Keratinocyte (primary cell): Measurements from ENCODE around the gene NXN. TPM values are rescaled to one million over a fixed set of nuclear protein-coding genes. Genes with fewer than 3 reads are reported as not detected.
"Not testable (repeated sequence)": the region's sequence is repeated elsewhere in the genome, so short reads cannot be mapped to it uniquely, and the experiment has no call there.

Experiments used
- DNase-seq: peaks from one replicate; pipeline ENCODE4 v3.0.0-alpha.2; 2011; ENCODE audit warnings: low read depth, missing footprints, low spot score
- FAIRE-seq: peaks from 2 replicates; lab custom pipeline; 2011; peaks lifted over from hg19 to GRCh38; lab: Jason Lieb, UNC
- H2AFZ ChIP-seq: 2 replicates; pipeline ENCODE4 v1.6.0; 2012; ENCODE audit warnings: low read length, control low read depth, inconsistent platforms; ENCODE audit not compliant: control insufficient read depth
- H3K27ac ChIP-seq: 2 replicates; pipeline ENCODE4 v1.5.1; 2011; ENCODE audit warnings: low read length; ENCODE audit not compliant: control insufficient read depth, insufficient read depth
- H3K27me3 ChIP-seq: 3 replicates; pipeline ENCODE4 v1.6.0; 2011; ENCODE audit warnings: low read length; ENCODE audit not compliant: control insufficient read depth, insufficient read depth; ENCODE audit errors: extremely low read depth
- H3K36me3 ChIP-seq, 2 experiments: 2 replicates in 1 of 2; 3 replicates in 1 of 2; pipeline ENCODE4 v1.5.1; 2011; ENCODE audit warnings: low read length in 2 of 2, mild to moderate bottlenecking in 1 of 2; ENCODE audit not compliant: control insufficient read depth in 2 of 2, insufficient read depth in 2 of 2; ENCODE audit errors: extremely low read depth in 1 of 2
- H3K4me1 ChIP-seq: 3 replicates; pipeline ENCODE4 v1.5.1; 2011; ENCODE audit warnings: low read length; ENCODE audit not compliant: control insufficient read depth, insufficient read depth; ENCODE audit errors: extremely low read depth
- H3K4me2 ChIP-seq: 3 replicates; pipeline ENCODE4 v1.6.0; 2011; ENCODE audit warnings: low read depth, low read length; ENCODE audit not compliant: control insufficient read depth, insufficient read depth; ENCODE audit errors: extremely low read depth
- H3K4me3 ChIP-seq, 3 experiments: fragments of 200-600 bp in 1 of 3; sonication (generic) in 1 of 3; 2 replicates in 2 of 3; 3 replicates in 1 of 3; pipeline ENCODE4 v1.5.1; 2011 to 2016; ENCODE audit warnings: low read length in 3 of 3, mild to moderate bottlenecking in 3 of 3, control low read depth in 2 of 3, inconsistent platforms in 1 of 3, low read depth in 1 of 3, mixed read lengths in 1 of 3, mixed run types in 1 of 3, moderate library complexity in 1 of 3; ENCODE audit not compliant: control insufficient read depth in 2 of 3, insufficient read depth in 2 of 3; ENCODE audit errors: extremely low read depth in 1 of 3
- H3K79me2 ChIP-seq: 2 replicates; pipeline ENCODE4 v1.6.0; 2012; ENCODE audit warnings: low read length; ENCODE audit not compliant: control insufficient read depth, insufficient read depth
- H3K9ac ChIP-seq: 3 replicates; pipeline ENCODE4 v1.6.0; 2011; ENCODE audit warnings: low read length; ENCODE audit not compliant: control insufficient read depth, insufficient read depth; ENCODE audit errors: extremely low read depth
- H3K9me1 ChIP-seq: 3 replicates; pipeline ENCODE4 v1.6.0; 2011; ENCODE audit warnings: low read length; ENCODE audit not compliant: control insufficient read depth, insufficient read depth; ENCODE audit errors: extremely low read depth
- H3K9me3 ChIP-seq: 2 replicates; pipeline ENCODE4 v1.5.1; 2012; ENCODE audit warnings: low read depth, low read length; ENCODE audit not compliant: control insufficient read depth
- H4K20me1 ChIP-seq: 3 replicates; pipeline ENCODE4 v1.6.0; 2011; ENCODE audit warnings: low read length; ENCODE audit not compliant: control insufficient read depth, insufficient read depth; ENCODE audit errors: extremely low read depth
- CTCF ChIP-seq, 3 experiments: IDR thresholded peaks in 1 of 3; conservative IDR thresholded peaks in 1 of 3; optimal IDR thresholded peaks in 1 of 3; 2 replicates in 2 of 3; 3 replicates in 1 of 3; pipeline versions ENCODE3 to v1.5.1; 2011; ENCODE audit warnings: low read length in 3 of 3, mild to moderate bottlenecking in 3 of 3, moderate library complexity in 2 of 3, control low read depth in 1 of 3, inconsistent platforms in 1 of 3; ENCODE audit not compliant: insufficient read depth in 2 of 3; ENCODE audit errors: extremely low read depth in 1 of 3
- EZH2 ChIP-seq: IDR thresholded peaks from one replicate; pipeline ENCODE4 v1.6.1; 2012; ENCODE audit warnings: inconsistent platforms, mild to moderate bottlenecking, low read length, moderate library complexity
- dilution Hi-C: fragments of 300-500 bp; cut with MboI; formaldehyde crosslinking; loops from one replicate; pipeline ENCODE4 v1.7.0; 2020; ENCODE audit warnings: low sequenced_read_pairs; ENCODE audit not compliant: extremely low pct_ligation_motif_present
- polyA plus RNA-seq, 5 experiments: library from polyadenylated mRNA; depleted of rRNA in 3 of 5; stranded (reverse) in 3 of 5; stranded (forward) in 1 of 5; unstranded in 1 of 5; fragments of >200 nt; gene quantifications; 1 replicate in 1 of 5; 2 replicates in 3 of 5; 3 replicates in 1 of 5; pipeline versions ENCODE4 v1.2.1 to v1.2.3, GENCODE V29; 2011 to 2012; ENCODE audit warnings: missing spikeins in 2 of 5, low read depth in 1 of 5, low replicate concordance in 1 of 5

NXN gene
- polyA plus RNA-seq, 1 donor (not counting 4 experiments of a cell fraction or from before 2014, with no cell fraction given), result 94.4 TPM

DNA sequence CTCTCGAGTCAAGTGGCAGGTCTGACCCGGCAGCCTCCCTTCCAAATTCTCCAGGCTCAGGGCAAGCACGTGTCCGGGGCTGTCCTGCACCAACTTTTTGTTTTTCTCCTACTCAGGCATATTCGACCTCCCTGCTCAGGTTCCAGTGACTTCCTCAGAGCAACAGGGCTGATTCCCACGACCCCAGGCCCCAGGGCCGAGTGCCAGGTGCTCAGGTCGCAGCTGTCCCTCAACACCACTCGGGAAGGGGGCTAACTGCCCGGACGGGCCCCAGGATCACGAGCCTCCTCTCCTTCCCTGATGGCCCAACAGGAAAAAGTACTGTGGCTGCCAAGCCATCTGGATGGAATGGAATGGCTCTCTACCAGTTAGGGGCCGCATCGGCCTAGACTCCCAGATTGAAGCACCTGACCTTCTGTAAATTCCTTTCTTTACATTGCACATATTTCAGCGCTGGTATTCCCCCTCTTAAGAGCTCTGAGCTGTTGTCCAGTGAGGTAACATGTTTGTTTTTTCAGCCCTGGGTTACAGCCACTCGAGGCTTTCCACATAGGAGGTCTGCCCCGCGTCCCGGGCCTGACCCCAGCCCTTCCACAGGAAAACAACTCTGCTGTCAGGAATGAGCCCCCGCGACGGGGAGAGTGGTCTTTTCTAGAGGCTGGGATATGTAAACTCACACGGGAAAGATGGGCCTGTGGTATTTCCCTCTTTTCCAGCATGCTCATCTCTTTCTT is 25.0 kb downstream of the NXN start:
- H3K4me2 ChIP-seq, result no peak overlapping the region
- H3K9ac ChIP-seq, result no peak overlapping the region
- H3K9me3 ChIP-seq, result no peaks in the 10 kb centered on the region
- H3K27me3 ChIP-seq, result no peaks in the 10 kb centered on the region
- dilution Hi-C loops, result no loop called here
- no peak overlapping the region for H3K4me3 ChIP-seq
- no peak overlapping the region for H3K27ac ChIP-seq
- H4K20me1 ChIP-seq, result peaks cover 37% of the 10 kb centered on the region
- no peak for TF ChIP-seq EZH2
- no peak for TF ChIP-seq CTCF (optimal IDR thresholded peaks at IDR 0.05 in 1 of 3, IDR thresholded peaks at IDR 0.05 in 1 of 3, conservative IDR thresholded peaks at IDR 0.05 in 1 of 3; ENCODE audit: extremely low read depth in 1 of 3, insufficient read depth in 2 of 3, low read length in 3 of 3)
- peaks cover 13% of the 10 kb centered on the region for H3K4me1 ChIP-seq
- peaks cover 0 to 10% of the 10 kb centered on the region in 2 experiments for H3K36me3 ChIP-seq
- DNase-seq (no peak), FAIRE-seq (no peak)
- H3K79me2 ChIP-seq, result peaks cover 85% of the 10 kb centered on the region
- H2AFZ ChIP-seq, result no peak overlapping the region
- peaks cover 3% of the 10 kb centered on the region for H3K9me1 ChIP-seq

DNA sequence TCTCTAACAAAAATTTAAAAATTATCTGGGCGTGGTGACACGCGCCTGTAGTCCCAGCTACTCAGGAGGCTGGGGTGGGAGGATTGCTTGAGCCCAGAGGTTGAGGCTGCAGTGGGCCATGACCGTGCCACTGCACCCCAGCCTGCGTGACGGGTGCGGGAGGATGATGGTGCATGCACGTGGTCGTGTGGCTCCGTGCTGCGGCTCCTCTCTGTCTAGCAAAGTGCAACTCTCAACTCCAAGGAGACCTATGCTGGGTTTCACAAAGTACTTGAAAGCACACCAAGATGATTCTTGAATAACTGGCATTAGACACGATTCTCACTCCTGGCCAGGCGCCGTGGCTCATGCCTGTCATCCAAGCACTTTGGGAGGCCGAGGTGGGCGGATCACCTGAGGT is 25.8 kb downstream of the NXN start:
- Histone ChIP-seq H3K9me1 (peaks cover 3% of the 10 kb centered on the region), H2AFZ (no peak overlapping the region), H3K4me2 (no peak overlapping the region), H3K9me3 (no peaks in the 10 kb centered on the region), H3K4me1 (peaks cover 14% of the 10 kb centered on the region), H3K27ac (no peak overlapping the region), H3K9ac (no peak overlapping the region), H4K20me1 (peaks cover 33% of the 10 kb centered on the region), H3K27me3 (no peaks in the 10 kb centered on the region), H3K4me3 (no peak overlapping the region), H3K36me3 (peaks cover 0 to 10% of the 10 kb centered on the region in 2 experiments), H3K79me2 (peaks cover 78% of the 10 kb centered on the region)
- DNase-seq (no peak), FAIRE-seq (no peak)
- dilution Hi-C loops, result no loop called here
- no peak for TF ChIP-seq EZH2
- TF ChIP-seq CTCF (optimal IDR thresholded peaks at IDR 0.05 in 1 of 3, IDR thresholded peaks at IDR 0.05 in 1 of 3, conservative IDR thresholded peaks at IDR 0.05 in 1 of 3; ENCODE audit: extremely low read depth in 1 of 3, insufficient read depth in 2 of 3, low read length in 3 of 3), result no peak

- H3K9me1 ChIP-seq, H3K4me3 ChIP-seq, H3K27ac ChIP-seq, H3K9ac ChIP-seq, dilution Hi-C loops, H3K27me3 ChIP-seq, H3K36me3 ChIP-seq, H3K9me3 ChIP-seq, H2AFZ ChIP-seq, H3K4me2 ChIP-seq, DNase-seq: not testable (repeated sequence)
- Histone ChIP-seq H3K79me2 (peaks cover 75% of the 10 kb centered on the region), H4K20me1 (peaks cover 33% of the 10 kb centered on the region), H3K4me1 (peaks cover 17% of the 10 kb centered on the region)
- peak; percentile 56 for FAIRE-seq
Measured at GRCh38 chr17:952592-952991, 27.0 kb downstream of the NXN start.
